Keratinocyte (primary cell): ENCODE results near the gene DFFA.

Experiments used
- EZH2 ChIP-seq: IDR thresholded peaks from one replicate; pipeline ENCODE4 v1.6.1; 2012; ENCODE audit warnings: inconsistent platforms, mild to moderate bottlenecking, low read length, moderate library complexity
- TF ChIP-seq, protein P1 (sequence below), 3 experiments: IDR thresholded peaks in 1 of 3; conservative IDR thresholded peaks in 1 of 3; optimal IDR thresholded peaks in 1 of 3; 2 replicates in 2 of 3; 3 replicates in 1 of 3; pipeline versions ENCODE3 to v1.5.1; 2011; ENCODE audit warnings: low read length in 3 of 3, mild to moderate bottlenecking in 3 of 3, moderate library complexity in 2 of 3, control low read depth in 1 of 3, inconsistent platforms in 1 of 3; ENCODE audit not compliant: insufficient read depth in 2 of 3; ENCODE audit errors: extremely low read depth in 1 of 3

GRCh38 chr1:10457875-10458274, 14.5 kb downstream of the DFFA start:
- TF ChIP-seq, protein P1, sequence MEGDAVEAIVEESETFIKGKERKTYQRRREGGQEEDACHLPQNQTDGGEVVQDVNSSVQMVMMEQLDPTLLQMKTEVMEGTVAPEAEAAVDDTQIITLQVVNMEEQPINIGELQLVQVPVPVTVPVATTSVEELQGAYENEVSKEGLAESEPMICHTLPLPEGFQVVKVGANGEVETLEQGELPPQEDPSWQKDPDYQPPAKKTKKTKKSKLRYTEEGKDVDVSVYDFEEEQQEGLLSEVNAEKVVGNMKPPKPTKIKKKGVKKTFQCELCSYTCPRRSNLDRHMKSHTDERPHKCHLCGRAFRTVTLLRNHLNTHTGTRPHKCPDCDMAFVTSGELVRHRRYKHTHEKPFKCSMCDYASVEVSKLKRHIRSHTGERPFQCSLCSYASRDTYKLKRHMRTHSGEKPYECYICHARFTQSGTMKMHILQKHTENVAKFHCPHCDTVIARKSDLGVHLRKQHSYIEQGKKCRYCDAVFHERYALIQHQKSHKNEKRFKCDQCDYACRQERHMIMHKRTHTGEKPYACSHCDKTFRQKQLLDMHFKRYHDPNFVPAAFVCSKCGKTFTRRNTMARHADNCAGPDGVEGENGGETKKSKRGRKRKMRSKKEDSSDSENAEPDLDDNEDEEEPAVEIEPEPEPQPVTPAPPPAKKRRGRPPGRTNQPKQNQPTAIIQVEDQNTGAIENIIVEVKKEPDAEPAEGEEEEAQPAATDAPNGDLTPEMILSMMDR (optimal IDR thresholded peaks at IDR 0.05 in 1 of 3, IDR thresholded peaks at IDR 0.05 in 1 of 3, conservative IDR thresholded peaks at IDR 0.05 in 1 of 3; ENCODE audit: extremely low read depth in 1 of 3, insufficient read depth in 2 of 3, low read length in 3 of 3) = no peak
- no peak for TF ChIP-seq EZH2
